ENCODE data around the gene MBNL2. TPM values are rescaled to one million over a fixed set of nuclear protein-coding genes. Genes with fewer than 3 reads are reported as not detected.
"Not testable (repeated sequence)": the region's sequence is repeated elsewhere in the genome, so short reads cannot be mapped to it uniquely, and the experiment has no call there.

MBNL2 gene
- total RNA-seq, 1 donor from 2014 or later, result 27.2 TPM

GRCh38 chr13:97339019-97339987, 117.2 kb downstream of the MBNL2 start:
- Mint-ChIP-seq H3K27me3 (ENCODE audit: low read depth) (no peaks in the 10 kb centered on the region), H3K9me3 (no peaks in the 10 kb centered on the region), H3K27ac (no peak overlapping the region), H3K4me1 (ENCODE audit: low read depth) (peaks cover 3% of the 10 kb centered on the region), H3K36me3 (ENCODE audit: low read depth) (peaks cover 9% of the 10 kb centered on the region), H3K4me3 (ENCODE audit: low read depth) (no peak overlapping the region)
- intact Hi-C loops (cut with micrococcal nuclease), result no loop called here
- DNase-seq (ENCODE audit: low spot score), result no peak

DNA sequence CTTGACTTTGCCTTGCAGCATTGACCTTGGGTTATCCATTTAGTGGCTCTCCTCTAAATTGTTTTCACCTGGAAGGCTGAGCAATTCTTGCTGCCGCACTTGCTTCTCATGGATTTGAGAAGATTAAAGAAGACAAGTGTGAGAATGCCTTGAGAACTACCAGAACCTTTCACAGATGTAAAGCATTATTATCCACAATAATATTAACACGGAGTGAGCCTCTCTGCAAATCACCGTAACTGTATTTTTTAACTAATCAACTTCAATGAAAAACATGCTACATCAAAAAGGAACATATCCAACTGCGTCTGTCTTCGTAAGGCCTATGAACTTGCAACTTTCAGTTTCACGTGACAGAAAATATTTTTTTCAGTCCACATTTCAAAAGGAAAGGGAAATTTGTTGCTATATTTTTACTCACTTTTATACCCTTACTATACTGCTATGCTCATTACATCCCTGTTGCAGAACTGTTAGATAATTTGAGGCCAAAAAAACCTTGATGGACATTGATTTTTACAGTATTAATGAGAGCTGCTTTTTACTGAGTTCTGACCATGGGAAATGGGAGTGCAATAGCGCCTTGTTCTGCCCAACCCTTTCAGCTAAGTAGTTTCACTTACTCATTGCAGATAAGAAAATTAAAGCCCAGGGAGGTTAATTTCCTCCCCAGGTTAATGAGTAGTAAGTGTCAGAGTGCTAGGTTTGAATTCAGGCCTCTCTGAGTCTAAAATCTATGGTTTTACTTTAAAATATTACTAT, 118.0 kb downstream of the MBNL2 start:
- intact Hi-C loops (cut with micrococcal nuclease), result loop anchor here (5.0 kb wide), 1 partner anchor 118 kb away; the partner anchor contains the start of gene MBNL2
- no peak for DNase-seq (ENCODE audit: low spot score)
- H3K27ac Mint-ChIP-seq, result no peak overlapping the region
- peaks cover 3% of the 10 kb centered on the region for H3K4me1 Mint-ChIP-seq (ENCODE audit: low read depth)
- H3K36me3 Mint-ChIP-seq (ENCODE audit: low read depth), result peaks cover 6% of the 10 kb centered on the region
- no peaks in the 10 kb centered on the region for H3K9me3 Mint-ChIP-seq
- no peaks in the 10 kb centered on the region for H3K27me3 Mint-ChIP-seq (ENCODE audit: low read depth)
- no peak overlapping the region for H3K4me3 Mint-ChIP-seq (ENCODE audit: low read depth)

DNA sequence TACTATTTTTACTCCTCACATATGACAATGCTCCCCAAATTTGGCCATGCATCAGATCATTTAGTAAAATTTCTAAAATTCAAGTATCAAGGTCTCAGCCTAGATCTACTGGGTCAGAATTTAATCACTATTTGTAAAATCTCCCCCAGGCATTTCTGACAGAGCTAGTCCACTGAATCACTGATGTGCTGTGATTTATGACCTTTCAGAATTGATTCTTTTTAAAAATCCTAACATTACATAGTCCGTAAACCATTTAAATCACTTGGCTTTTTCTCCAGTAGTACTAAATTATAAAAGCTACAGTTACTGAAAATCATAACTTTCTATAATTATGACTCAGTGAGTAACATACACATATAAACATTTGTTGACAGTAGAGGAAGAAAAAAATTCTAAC, 119.0 kb downstream of the MBNL2 start:
- H3K9me3 Mint-ChIP-seq, result no peaks in the 10 kb centered on the region
- intact Hi-C loops (cut with micrococcal nuclease), result loop anchor here (5.0 kb wide), 1 partner anchor 119 kb away; the partner anchor contains the start of gene MBNL2
- H3K36me3 Mint-ChIP-seq (ENCODE audit: low read depth), result peaks cover 10% of the 10 kb centered on the region
- no peak for DNase-seq (ENCODE audit: low spot score)
- no peak overlapping the region for H3K27ac Mint-ChIP-seq
- peaks cover 3% of the 10 kb centered on the region for H3K4me1 Mint-ChIP-seq (ENCODE audit: low read depth)
- H3K4me3 Mint-ChIP-seq (ENCODE audit: low read depth), result no peak overlapping the region
- no peaks in the 10 kb centered on the region for H3K27me3 Mint-ChIP-seq (ENCODE audit: low read depth)

- no peak overlapping the region for H3K27ac Mint-ChIP-seq
- no peaks in the 10 kb centered on the region for H3K9me3 Mint-ChIP-seq
- H3K27me3 Mint-ChIP-seq (ENCODE audit: low read depth), result no peaks in the 10 kb centered on the region
- H3K36me3 Mint-ChIP-seq (ENCODE audit: low read depth), result peaks cover 14% of the 10 kb centered on the region
- intact Hi-C loops (cut with micrococcal nuclease), result loop anchor here (5.0 kb wide), 1 partner anchor 120 kb away; the partner anchor contains the start of gene MBNL2
- DNase-seq (ENCODE audit: low spot score), result no peak
- peaks cover 3% of the 10 kb centered on the region for H3K4me1 Mint-ChIP-seq (ENCODE audit: low read depth)
- no peak overlapping the region for H3K4me3 Mint-ChIP-seq (ENCODE audit: low read depth)
Measured at GRCh38 chr13:97342136-97342535, 120.0 kb downstream of the MBNL2 start.

- no peaks in the 10 kb centered on the region for H3K9me3 Mint-ChIP-seq
- H3K36me3 Mint-ChIP-seq (ENCODE audit: low read depth), result peaks cover 18% of the 10 kb centered on the region
- peaks cover 3% of the 10 kb centered on the region for H3K4me1 Mint-ChIP-seq (ENCODE audit: low read depth)
- H3K27ac Mint-ChIP-seq, result no peak overlapping the region
- intact Hi-C loops (cut with micrococcal nuclease), result loop anchor here (5.0 kb wide), 1 partner anchor 121 kb away; the partner anchor contains the start of gene MBNL2
- H3K4me3 Mint-ChIP-seq (ENCODE audit: low read depth), result no peak overlapping the region
- DNase-seq (ENCODE audit: low spot score), result no peak
- no peaks in the 10 kb centered on the region for H3K27me3 Mint-ChIP-seq (ENCODE audit: low read depth)
Measured at GRCh38 chr13:97342936-97343335, 120.8 kb downstream of the MBNL2 start.

- intact Hi-C loops (cut with micrococcal nuclease), result loop anchor here (1.0 to 5.0 kb wide), 3 partner anchors 15 to 234 kb away; partner anchors contain the start of gene MBNL2
- no peak for DNase-seq (ENCODE audit: low spot score)
- H3K4me1 Mint-ChIP-seq (ENCODE audit: low read depth), result peaks cover 3% of the 10 kb centered on the region
- no peaks in the 10 kb centered on the region for H3K27me3 Mint-ChIP-seq (ENCODE audit: low read depth)
- no peak overlapping the region for H3K27ac Mint-ChIP-seq
- H3K36me3 Mint-ChIP-seq (ENCODE audit: low read depth), result peaks cover 22% of the 10 kb centered on the region
- H3K4me3 Mint-ChIP-seq (ENCODE audit: low read depth), result no peak overlapping the region
- H3K9me3 Mint-ChIP-seq, result no peaks in the 10 kb centered on the region
Measured at GRCh38 chr13:97344265-97345175, 122.4 kb downstream of the MBNL2 start.

DNA sequence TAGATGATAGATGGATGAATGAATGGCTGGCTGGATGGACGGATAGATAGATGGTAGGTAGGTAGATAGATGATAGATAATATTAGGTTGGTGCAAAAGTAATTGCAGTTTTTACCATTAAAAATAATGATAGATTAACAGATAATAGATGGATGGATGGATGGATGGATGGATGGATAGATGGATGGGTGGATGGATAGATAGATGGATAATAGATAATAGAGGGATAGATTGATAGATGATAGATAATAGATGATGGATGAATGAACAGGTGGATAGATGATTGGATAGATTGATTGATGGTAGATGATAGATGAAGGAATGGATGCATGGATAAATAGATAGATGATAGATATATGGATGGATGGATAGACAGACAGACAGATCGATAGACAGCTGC, 124.0 kb downstream of the MBNL2 start:
- Mint-ChIP-seq H3K9me3 (no peaks in the 10 kb centered on the region), H3K27ac (no peak overlapping the region), H3K27me3 (ENCODE audit: low read depth) (no peaks in the 10 kb centered on the region), H3K4me3 (ENCODE audit: low read depth) (no peak overlapping the region), H3K4me1 (ENCODE audit: low read depth) (peaks cover 3% of the 10 kb centered on the region), H3K36me3 (ENCODE audit: low read depth) (peaks cover 36% of the 10 kb centered on the region)
- intact Hi-C loops (cut with micrococcal nuclease), result no loop called here
- no peak for DNase-seq (ENCODE audit: low spot score)

DNA sequence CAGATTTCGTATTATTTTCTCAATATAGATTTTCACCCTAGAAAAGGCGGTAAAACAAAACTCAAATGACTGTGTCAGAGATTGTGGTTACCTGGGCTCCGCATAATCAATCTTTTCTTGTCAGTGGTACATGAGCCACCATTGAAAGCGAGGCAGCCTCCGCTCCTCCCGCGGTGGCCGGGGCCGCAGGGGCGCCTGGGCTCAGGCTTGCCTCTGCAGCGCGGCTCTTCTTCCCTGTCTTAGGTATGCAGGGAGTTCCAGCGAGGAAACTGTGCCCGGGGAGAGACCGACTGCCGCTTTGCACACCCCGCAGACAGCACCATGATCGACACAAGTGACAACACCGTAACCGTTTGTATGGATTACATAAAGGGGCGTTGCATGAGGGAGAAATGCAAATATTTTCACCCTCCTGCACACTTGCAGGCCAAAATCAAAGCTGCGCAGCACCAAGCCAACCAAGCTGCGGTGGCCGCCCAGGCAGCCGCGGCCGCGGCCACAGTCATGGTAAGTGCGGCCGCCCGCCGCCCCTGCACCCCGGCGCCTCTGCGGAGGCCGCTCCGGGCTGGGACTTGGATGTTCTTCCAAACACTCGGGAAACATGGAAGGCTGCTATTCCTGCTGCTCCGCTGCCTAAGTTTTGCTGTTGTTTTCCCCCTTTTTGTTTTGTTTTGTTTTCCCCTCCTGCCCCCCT, 124.6 kb downstream of the MBNL2 start:
- no peak overlapping the region for H3K27ac Mint-ChIP-seq
- H3K9me3 Mint-ChIP-seq, result no peaks in the 10 kb centered on the region
- H3K4me1 Mint-ChIP-seq (ENCODE audit: low read depth), result peaks cover 3% of the 10 kb centered on the region
- H3K4me3 Mint-ChIP-seq (ENCODE audit: low read depth), result no peak overlapping the region
- H3K27me3 Mint-ChIP-seq (ENCODE audit: low read depth), result no peaks in the 10 kb centered on the region
- intact Hi-C loops (cut with micrococcal nuclease), result no loop called here
- DNase-seq (ENCODE audit: low spot score), result no peak
- peaks cover 42% of the 10 kb centered on the region for H3K36me3 Mint-ChIP-seq (ENCODE audit: low read depth)

DNA sequence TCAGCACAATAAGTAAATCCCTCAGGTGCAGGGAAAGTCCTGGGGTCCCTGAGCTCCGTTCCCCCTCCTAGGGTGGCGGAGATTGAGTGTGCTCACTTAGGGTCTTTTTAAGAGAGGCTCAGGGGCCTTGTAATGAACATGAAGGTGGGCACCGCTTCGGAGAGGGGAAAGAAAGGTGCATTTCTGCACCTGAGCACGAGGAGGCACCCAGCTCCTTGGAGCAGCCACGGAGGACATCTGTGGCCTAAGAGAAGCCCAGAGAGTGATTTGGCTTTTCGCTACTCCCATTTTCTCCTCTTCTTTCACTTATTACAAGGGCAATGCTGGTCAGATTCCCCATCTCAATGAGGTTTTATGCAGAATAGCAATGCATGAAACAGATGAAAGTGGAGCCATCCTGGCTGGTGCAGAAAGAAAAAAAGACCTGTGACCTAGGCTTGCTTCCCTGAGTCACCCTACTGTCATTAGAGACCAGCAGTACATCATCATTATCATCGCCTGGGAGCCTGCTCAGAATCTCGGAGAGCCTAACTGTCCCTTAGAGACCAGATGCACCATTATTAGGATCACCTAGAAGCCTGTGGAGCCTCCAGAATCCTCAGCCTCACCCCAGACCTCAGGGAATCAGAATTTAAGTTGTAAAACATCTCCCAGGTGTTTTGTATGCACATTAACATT, 125.3 kb downstream of the MBNL2 start:
- DNase-seq (ENCODE audit: low spot score), result no peak
- Mint-ChIP-seq H3K27me3 (ENCODE audit: low read depth) (no peaks in the 10 kb centered on the region), H3K36me3 (ENCODE audit: low read depth) (peaks cover 42% of the 10 kb centered on the region), H3K27ac (no peak overlapping the region), H3K4me3 (ENCODE audit: low read depth) (no peak overlapping the region), H3K9me3 (no peaks in the 10 kb centered on the region), H3K4me1 (ENCODE audit: low read depth) (peaks cover 3% of the 10 kb centered on the region)
- intact Hi-C loops (cut with micrococcal nuclease), result no loop called here

DNA sequence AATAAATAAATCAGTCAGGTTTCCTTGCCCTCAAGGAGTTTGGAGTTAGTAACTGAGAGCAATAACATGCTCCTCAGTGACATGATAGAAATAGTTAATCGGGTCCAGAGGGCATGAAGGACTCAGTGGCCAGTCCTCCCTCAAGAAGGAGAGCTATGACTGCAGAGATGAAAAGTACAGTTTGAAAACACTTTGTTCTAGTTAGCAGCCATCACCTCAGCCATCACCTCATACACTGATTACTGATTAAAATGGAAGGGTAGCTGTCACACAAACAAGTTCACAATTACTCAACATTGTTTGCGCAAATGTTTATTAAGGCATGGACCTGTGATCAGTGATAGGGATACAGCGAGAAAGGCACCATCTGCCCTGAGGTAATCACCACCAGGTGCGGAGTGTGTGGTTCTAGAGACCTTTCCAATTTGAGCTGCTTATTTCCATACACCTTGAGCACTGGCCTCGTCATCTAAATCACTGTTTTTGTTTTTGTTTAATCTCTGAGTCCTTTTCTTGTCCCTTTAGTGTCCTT, 126.5 kb downstream of the MBNL2 start:
- DNase-seq (ENCODE audit: low spot score), result no peak
- Mint-ChIP-seq H3K4me3 (ENCODE audit: low read depth) (no peak overlapping the region), H3K4me1 (ENCODE audit: low read depth) (no peaks in the 10 kb centered on the region), H3K9me3 (no peaks in the 10 kb centered on the region), H3K36me3 (ENCODE audit: low read depth) (peaks cover 39% of the 10 kb centered on the region), H3K27me3 (ENCODE audit: low read depth) (no peaks in the 10 kb centered on the region), H3K27ac (no peak overlapping the region)
- intact Hi-C loops (cut with micrococcal nuclease), result no loop called here

DNA sequence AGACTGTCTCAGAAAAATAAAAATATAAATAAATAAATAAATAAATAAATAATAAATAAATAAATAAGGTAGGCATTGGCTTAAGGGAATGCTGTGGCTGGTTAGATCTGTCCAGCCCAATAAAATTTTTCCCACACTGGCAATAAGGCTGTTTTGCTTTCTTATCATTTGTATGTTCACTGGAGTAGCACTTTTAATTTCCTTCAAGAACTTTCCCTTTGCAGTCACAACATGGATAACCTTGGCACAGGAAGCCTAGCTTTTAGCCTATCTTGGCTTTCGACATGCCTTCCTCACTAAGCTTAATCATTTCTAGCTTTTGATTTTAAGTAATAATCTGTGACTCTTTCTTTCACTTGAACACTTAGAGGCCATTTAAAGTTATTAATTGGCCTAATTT, 129.9 kb downstream of the MBNL2 start:
- H3K9me3 Mint-ChIP-seq; H3K4me3 Mint-ChIP-seq (ENCODE audit: low read depth): not testable (repeated sequence)
- peaks cover 44% of the 10 kb centered on the region for H3K36me3 Mint-ChIP-seq (ENCODE audit: low read depth)

More for the DNA sequence above, 129.9 kb downstream of the MBNL2 start:
- H3K4me1 Mint-ChIP-seq (ENCODE audit: low read depth); DNase-seq (ENCODE audit: low spot score); H3K27me3 Mint-ChIP-seq (ENCODE audit: low read depth); intact Hi-C loops (cut with micrococcal nuclease); H3K27ac Mint-ChIP-seq: not testable (repeated sequence)
